ENCODE results near the gene FOXE1. TPM values are rescaled to one million over a fixed set of nuclear protein-coding genes. Genes with fewer than 3 reads are reported as not detected.

FOXE1 gene
- total RNA-seq, 1 experiment from 2014 or later, result not detected

DNA sequence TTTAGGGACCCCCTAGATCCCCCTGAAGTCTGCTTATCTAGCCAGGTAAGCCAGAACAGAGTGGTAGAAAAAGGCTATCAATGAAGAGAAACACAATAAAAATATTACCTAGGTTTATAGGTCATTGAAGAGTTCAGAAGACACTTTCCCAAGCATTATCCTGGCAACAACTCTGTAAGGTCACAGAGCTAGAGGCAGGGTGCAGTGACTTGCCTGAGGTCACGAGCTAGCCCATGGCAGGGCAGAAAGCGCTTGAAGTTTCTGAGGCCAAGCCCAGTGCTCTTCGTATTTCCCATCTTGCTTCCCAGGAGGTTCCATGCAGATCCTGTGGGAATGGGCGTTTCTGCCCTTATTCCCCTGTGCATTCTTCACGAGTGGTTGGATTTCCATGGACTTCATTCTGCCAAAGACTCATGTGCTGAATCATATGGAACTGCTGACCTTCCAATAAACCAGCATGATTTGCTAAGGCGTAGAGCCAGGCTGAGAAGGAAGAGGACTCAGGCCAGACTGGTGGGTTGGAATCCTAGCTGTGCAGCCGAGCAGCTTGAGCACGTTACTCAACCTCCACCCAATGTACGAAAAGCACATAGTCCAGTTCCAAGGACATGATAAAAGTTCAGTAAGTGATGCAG, 47.2 kb downstream of the FOXE1 start:
- no peak overlapping the region for H2AK5ac ChIP-seq (ENCODE audit: insufficient read length, low read length)
- no peak overlapping the region for H3T11ph ChIP-seq (ENCODE audit: low read length)
- no peak for DNase-seq
- no peak overlapping the region for H2BK5ac ChIP-seq (ENCODE audit: insufficient read length, low read length)
- H2BK12ac ChIP-seq (ENCODE audit: insufficient read length, low read depth, low read length), result no peak overlapping the region
- TF ChIP-seq, protein P1, sequence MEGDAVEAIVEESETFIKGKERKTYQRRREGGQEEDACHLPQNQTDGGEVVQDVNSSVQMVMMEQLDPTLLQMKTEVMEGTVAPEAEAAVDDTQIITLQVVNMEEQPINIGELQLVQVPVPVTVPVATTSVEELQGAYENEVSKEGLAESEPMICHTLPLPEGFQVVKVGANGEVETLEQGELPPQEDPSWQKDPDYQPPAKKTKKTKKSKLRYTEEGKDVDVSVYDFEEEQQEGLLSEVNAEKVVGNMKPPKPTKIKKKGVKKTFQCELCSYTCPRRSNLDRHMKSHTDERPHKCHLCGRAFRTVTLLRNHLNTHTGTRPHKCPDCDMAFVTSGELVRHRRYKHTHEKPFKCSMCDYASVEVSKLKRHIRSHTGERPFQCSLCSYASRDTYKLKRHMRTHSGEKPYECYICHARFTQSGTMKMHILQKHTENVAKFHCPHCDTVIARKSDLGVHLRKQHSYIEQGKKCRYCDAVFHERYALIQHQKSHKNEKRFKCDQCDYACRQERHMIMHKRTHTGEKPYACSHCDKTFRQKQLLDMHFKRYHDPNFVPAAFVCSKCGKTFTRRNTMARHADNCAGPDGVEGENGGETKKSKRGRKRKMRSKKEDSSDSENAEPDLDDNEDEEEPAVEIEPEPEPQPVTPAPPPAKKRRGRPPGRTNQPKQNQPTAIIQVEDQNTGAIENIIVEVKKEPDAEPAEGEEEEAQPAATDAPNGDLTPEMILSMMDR (conservative IDR thresholded peaks at IDR 0.05), result no peak
- Mint-ChIP-seq H3K27ac (no peak overlapping the region; a peak in 1 of 7 replicates), H3K9me3 (no peaks in the 10 kb centered on the region), H3K4me3 (no peak overlapping the region), H3K4me1 (no peaks in the 10 kb centered on the region), H3K36me3 (ENCODE audit: insufficient read depth in 1 of 3, low read depth in 3 of 3) (no peaks in the 10 kb centered on the region), H3K27me3 (ENCODE audit: low read depth) (peaks cover 7% of the 10 kb centered on the region)
- no peak overlapping the region for H2BK120ac ChIP-seq (ENCODE audit: low read depth, low read length, poor library complexity, severe bottlenecking)
- no peaks in the 10 kb centered on the region for H3K79me1 ChIP-seq (ENCODE audit: insufficient read depth, low read depth, low read length, poor library complexity, severe bottlenecking)
- no peaks in the 10 kb centered on the region for H4K20me1 ChIP-seq (ENCODE audit: control insufficient read depth, insufficient read depth, insufficient read length)
- no peak overlapping the region for H3K4ac ChIP-seq (ENCODE audit: low read depth, low read length)
- no peak overlapping the region for H3K23ac ChIP-seq (ENCODE audit: insufficient read length, low read depth, low read length)
- no peaks in the 10 kb centered on the region for H3K23me2 ChIP-seq (ENCODE audit: insufficient read length, low read depth, low read length, poor library complexity, severe bottlenecking)
- H3K9me3 ChIP-seq (ENCODE audit: control insufficient read depth, low read depth, low read length), result no peaks in the 10 kb centered on the region
- H3K27me3 ChIP-seq (ENCODE audit: insufficient read depth, low read length), result no peaks in the 10 kb centered on the region
- no peak overlapping the region for H3K56ac ChIP-seq (ENCODE audit: insufficient read length, low read depth, low read length)
- H3K79me2 ChIP-seq (ENCODE audit: insufficient read depth, low read length), result no peaks in the 10 kb centered on the region
- no peak overlapping the region for H3K4me2 ChIP-seq (ENCODE audit: insufficient read depth, insufficient read length, low read length)
- no peak overlapping the region for H4K5ac ChIP-seq (ENCODE audit: insufficient read length, low read depth, low read length)
- no peak overlapping the region for H3K27ac ChIP-seq (ENCODE audit: insufficient read length, low read depth, low read length)
- no peak overlapping the region for H2AFZ ChIP-seq (ENCODE audit: low read length)
- no peak overlapping the region for H3K18ac ChIP-seq (ENCODE audit: insufficient read length, low read depth, low read length)
- no peak overlapping the region for H2BK15ac ChIP-seq (ENCODE audit: low read depth, low read length)
- no peak overlapping the region for H2BK20ac ChIP-seq (ENCODE audit: low read depth, low read length, poor library complexity, severe bottlenecking)
- H4K91ac ChIP-seq (ENCODE audit: insufficient read length, low read depth, low read length), result no peak overlapping the region
- WGBS (ENCODE audit: extremely low coverage, insufficient read length, low lambda C conversion rate), result no CpG with 5 or more reads among the region's 9 CpGs
- no peaks in the 10 kb centered on the region for H3K4me1 ChIP-seq (ENCODE audit: insufficient read depth, low read length)
- peak overlapping the region; percentile 60 for H4K8ac ChIP-seq (replicated peaks; ENCODE audit: insufficient read length, low read depth, low read length)
- no peak overlapping the region for H3K14ac ChIP-seq (ENCODE audit: insufficient read depth, low read length)
- H3K9ac ChIP-seq (ENCODE audit: extremely low read depth, insufficient read length, low read length), result no peak overlapping the region
